Adrenal gland (tissue), 5 donors: ENCODE measurements around the gene CALM1.

ENCODE experiments used
- POLR2A ChIP-seq, 2 donors: fragments of 450-650 bp; IDR thresholded peaks; one replicate each; pipeline ENCODE4 v1.6.1; 2017; ENCODE audit warnings: antibody characterized with exemption in 2 of 2, mild to moderate bottlenecking in 2 of 2, moderate library complexity in 1 of 2
- TF ChIP-seq, protein P1 (sequence below), 6 experiments: fragments of 450-650 bp in 4 of 6; fragments of 200-600 bp in 2 of 6; sonication (generic) in 1 of 6; IDR thresholded peaks; 1 replicate in 5 of 6; 2 replicates in 1 of 6; pipeline versions ENCODE4 v1.5.1 to v1.8.0; 2016 to 2021; ENCODE audit warnings: antibody characterized with exemption in 6 of 6, mild to moderate bottlenecking in 2 of 6, moderate library complexity in 1 of 6
- donor health status: DM: no; HTN: no; CAD: no.

DNA sequence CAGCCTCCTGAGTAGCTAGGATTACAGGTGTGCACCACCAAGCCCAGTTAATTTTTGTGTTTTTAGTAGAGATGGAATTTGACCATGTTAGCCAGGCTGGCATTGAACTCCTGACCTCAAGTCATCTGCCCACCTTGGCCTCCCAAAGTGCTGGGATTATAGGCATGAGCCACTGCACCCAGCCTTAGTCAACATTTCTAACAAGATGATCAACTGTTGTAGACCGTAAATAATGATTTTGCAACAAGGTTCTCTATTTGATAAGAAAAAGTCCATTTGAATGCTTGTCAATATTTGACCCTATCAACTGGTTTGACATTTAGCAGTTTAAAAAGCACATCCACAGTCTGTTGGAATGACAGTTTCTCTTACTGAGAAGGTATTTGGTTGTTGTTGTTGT, 39.9 kb upstream of the CALM1 start:
- TF ChIP-seq, protein P1, sequence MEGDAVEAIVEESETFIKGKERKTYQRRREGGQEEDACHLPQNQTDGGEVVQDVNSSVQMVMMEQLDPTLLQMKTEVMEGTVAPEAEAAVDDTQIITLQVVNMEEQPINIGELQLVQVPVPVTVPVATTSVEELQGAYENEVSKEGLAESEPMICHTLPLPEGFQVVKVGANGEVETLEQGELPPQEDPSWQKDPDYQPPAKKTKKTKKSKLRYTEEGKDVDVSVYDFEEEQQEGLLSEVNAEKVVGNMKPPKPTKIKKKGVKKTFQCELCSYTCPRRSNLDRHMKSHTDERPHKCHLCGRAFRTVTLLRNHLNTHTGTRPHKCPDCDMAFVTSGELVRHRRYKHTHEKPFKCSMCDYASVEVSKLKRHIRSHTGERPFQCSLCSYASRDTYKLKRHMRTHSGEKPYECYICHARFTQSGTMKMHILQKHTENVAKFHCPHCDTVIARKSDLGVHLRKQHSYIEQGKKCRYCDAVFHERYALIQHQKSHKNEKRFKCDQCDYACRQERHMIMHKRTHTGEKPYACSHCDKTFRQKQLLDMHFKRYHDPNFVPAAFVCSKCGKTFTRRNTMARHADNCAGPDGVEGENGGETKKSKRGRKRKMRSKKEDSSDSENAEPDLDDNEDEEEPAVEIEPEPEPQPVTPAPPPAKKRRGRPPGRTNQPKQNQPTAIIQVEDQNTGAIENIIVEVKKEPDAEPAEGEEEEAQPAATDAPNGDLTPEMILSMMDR (IDR thresholded peaks at IDR 0.05): no peak
- TF ChIP-seq POLR2A (IDR thresholded peaks at IDR 0.05): no peak
